Endodermal cell (in vitro differentiated cells): ENCODE measurements around the gene ZBTB46. TPM values are rescaled to one million over a fixed set of nuclear protein-coding genes. Genes with fewer than 3 reads are reported as not detected.
A peak's percentile ranks its signal among the peaks of the same experiment; 100 is the strongest.

Experiments used
- DNase-seq: peaks from one replicate; pipeline ENCODE4 v3.0.0-alpha.2; 2017
- H3K27ac ChIP-seq: 2 replicates; pipeline ENCODE4 v1.5.1; 2013; ENCODE audit warnings: mild to moderate bottlenecking, low read depth, low read length, moderate library complexity
- H3K27me3 ChIP-seq: 2 replicates; pipeline ENCODE4 v1.6.1; 2013; ENCODE audit warnings: mild to moderate bottlenecking, low read length, moderate library complexity; ENCODE audit not compliant: insufficient read depth, control insufficient read depth, poor library complexity, severe bottlenecking
- H3K36me3 ChIP-seq: 2 replicates; pipeline ENCODE4 v1.7.0; 2013; ENCODE audit warnings: mild to moderate bottlenecking, low read length, moderate library complexity; ENCODE audit not compliant: control insufficient read depth, insufficient read depth
- H3K4me1 ChIP-seq: one replicate; pipeline ENCODE4 v1.7.0; 2013; ENCODE audit warnings: low read length; ENCODE audit not compliant: control insufficient read depth, insufficient read depth
- H3K4me3 ChIP-seq: 2 replicates; pipeline ENCODE4 v1.5.1; 2013; ENCODE audit warnings: mild to moderate bottlenecking, low read length, moderate library complexity
- H3K9ac ChIP-seq: 2 replicates; pipeline ENCODE4 v1.6.1; 2013; ENCODE audit warnings: mild to moderate bottlenecking, low read length, moderate library complexity; ENCODE audit not compliant: poor library complexity, severe bottlenecking; ENCODE audit errors: extremely low read depth
- H3K9me3 ChIP-seq: 2 replicates; pipeline ENCODE4 v1.6.1; 2013; ENCODE audit warnings: mild to moderate bottlenecking, low read length, moderate library complexity; ENCODE audit not compliant: control insufficient read depth
- H3K27ac Mint-ChIP-seq: 2 replicates; pipeline ENCODE4 v1.8.0; 2020; ENCODE audit warnings: mixed read lengths
- H3K27me3 Mint-ChIP-seq: 2 replicates; pipeline ENCODE4 v1.8.0; 2021; ENCODE audit warnings: mild to moderate bottlenecking, mixed read lengths; ENCODE audit not compliant: insufficient read depth
- H3K36me3 Mint-ChIP-seq: 2 replicates; pipeline ENCODE4 v1.8.0; 2020; ENCODE audit warnings: low read depth, mixed read lengths
- H3K4me1 Mint-ChIP-seq: 2 replicates; pipeline ENCODE4 v1.8.0; 2020; ENCODE audit warnings: mixed read lengths
- H3K4me3 Mint-ChIP-seq: 2 replicates; pipeline ENCODE4 v1.8.0; 2020; ENCODE audit warnings: mild to moderate bottlenecking, moderate library complexity, mixed read lengths
- H3K9me3 Mint-ChIP-seq: 2 replicates; pipeline ENCODE4 v1.8.0; 2020; ENCODE audit warnings: mild to moderate bottlenecking, mixed read lengths
- CTCF ChIP-seq: fragments of 200-600 bp; sonication (generic); conservative IDR thresholded peaks from 2 replicates; pipeline ENCODE4 v1.5.0; 2021; ENCODE audit warnings: antibody characterized with exemption, mild to moderate bottlenecking
- WGBS, 2 experiments: methylation state at CpG; one replicate each; pipeline versions ENCODE4 v1.1.5 to v1.1.7; 2013; ENCODE audit warnings: missing lambda C conversion rate in 2 of 2, mixed read lengths in 1 of 2; ENCODE audit not compliant: insufficient coverage in 1 of 2, insufficient read length in 1 of 2; 5-methylcytosine and 5-hydroxymethylcytosine counted together
- total RNA-seq, 2 donors: library from RNA; stranded (reverse); fragmentation: NEBNext Ultra II Directional in 1 of 2; extraction: Animal tissue kit (Norgen Biotek cat#: 25700) in 1 of 2; gene quantifications; 2 replicates in 1 of 2; 3 replicates in 1 of 2; pipeline ENCODE4 v1.2.1, GENCODE V29; 2021

The ZBTB46 gene
- total RNA-seq, 2 donors from 2014 or later: 24.9 to 25.9 TPM

GRCh38 chr20:63828545-63828944 is 2.5 kb downstream of the ZBTB46 start:
- H3K27me3 ChIP-seq: peaks cover 9% of the 10 kb centered on the region
- peaks cover 30% of the 10 kb centered on the region for H3K27me3 Mint-ChIP-seq
- no peak overlapping the region for H3K9ac ChIP-seq
- peaks cover 36% of the 10 kb centered on the region for H3K4me1 Mint-ChIP-seq
- peaks cover 7% of the 10 kb centered on the region for H3K4me1 ChIP-seq
- H3K4me3 ChIP-seq: no peak overlapping the region
- TF ChIP-seq CTCF: no peak
- no peaks in the 10 kb centered on the region for H3K9me3 ChIP-seq
- WGBS, 2 experiments: 79 to 92% methylated on average over 7 to 14 of the region's 14 CpGs
- peaks cover 3% of the 10 kb centered on the region for H3K36me3 Mint-ChIP-seq
- no peak overlapping the region for H3K27ac Mint-ChIP-seq
- no peaks in the 10 kb centered on the region for H3K36me3 ChIP-seq
- H3K4me3 Mint-ChIP-seq: peak overlapping the region; percentile 62
- H3K9me3 Mint-ChIP-seq: no peaks in the 10 kb centered on the region
- no peak overlapping the region for H3K27ac ChIP-seq
- no peak for DNase-seq

GRCh38 chr20:63828124-63828523 is 2.9 kb downstream of the ZBTB46 start:
- Mint-ChIP-seq H3K27me3 (peaks cover 25% of the 10 kb centered on the region), H3K36me3 (peaks cover 4% of the 10 kb centered on the region), H3K4me3 (no peak overlapping the region), H3K9me3 (no peaks in the 10 kb centered on the region), H3K27ac (no peak overlapping the region), H3K4me1 (peaks cover 36% of the 10 kb centered on the region)
- Histone ChIP-seq H3K27me3 (peaks cover 9% of the 10 kb centered on the region), H3K36me3 (no peaks in the 10 kb centered on the region), H3K4me3 (no peak overlapping the region), H3K9me3 (no peaks in the 10 kb centered on the region), H3K27ac (no peak overlapping the region), H3K9ac (no peak overlapping the region), H3K4me1 (peaks cover 7% of the 10 kb centered on the region)
- no peak for TF ChIP-seq CTCF
- DNase-seq: no peak
- 94 to 97% methylated on average over 5 to 8 of the region's 8 CpGs for WGBS, 2 experiments

GRCh38 chr20:63826753-63827152 is 4.3 kb downstream of the ZBTB46 start:
- Histone ChIP-seq H3K4me3 (no peak overlapping the region), H3K27ac (no peak overlapping the region), H3K9ac (no peak overlapping the region), H3K9me3 (no peaks in the 10 kb centered on the region), H3K27me3 (no peaks in the 10 kb centered on the region), H3K36me3 (no peaks in the 10 kb centered on the region), H3K4me1 (peaks cover 7% of the 10 kb centered on the region)
- Mint-ChIP-seq H3K36me3 (peaks cover 7% of the 10 kb centered on the region), H3K9me3 (no peaks in the 10 kb centered on the region), H3K27ac (no peak overlapping the region), H3K4me3 (no peak overlapping the region), H3K4me1 (peaks cover 37% of the 10 kb centered on the region), H3K27me3 (peaks cover 16% of the 10 kb centered on the region)
- WGBS, 2 experiments: 91 to 96% methylated on average over 3 to 13 of the region's 13 CpGs
- no peak for TF ChIP-seq CTCF
- no peak for DNase-seq
